Neural progenitor cell (in vitro differentiated cells): ENCODE data around the gene CLSTN2. TPM values are rescaled to one million over a fixed set of nuclear protein-coding genes. Genes with fewer than 3 reads are reported as not detected.

Experiments used
- DNase-seq: peaks from one replicate; pipeline ENCODE4 v3.0.0-alpha.2; 2016; ENCODE audit warnings: low spot score
- H2AFZ ChIP-seq: fragments of 200-600 bp; sonication (generic); replicated peaks from 2 replicates; pipeline ENCODE4 v1.6.1; 2016; ENCODE audit warnings: antibody characterized with exemption
- H3F3A ChIP-seq: fragments of 200-600 bp; sonication (generic); 2 replicates; pipeline ENCODE4 v1.6.1; 2016; ENCODE audit warnings: antibody characterized with exemption, low read depth
- H3K27ac ChIP-seq: fragments of 200-600 bp; sonication (generic); 2 replicates; pipeline ENCODE4 v1.5.1; 2016; ENCODE audit warnings: mild to moderate bottlenecking
- H3K27me3 ChIP-seq: fragments of 200-600 bp; sonication (generic); 2 replicates; pipeline ENCODE4 v1.6.1; 2016; ENCODE audit warnings: mild to moderate bottlenecking, moderate library complexity
- H3K36me3 ChIP-seq: fragments of 200-600 bp; sonication (generic); 2 replicates; pipeline ENCODE4 v1.5.1; 2016
- H3K4me1 ChIP-seq: fragments of 200-600 bp; sonication (generic); 2 replicates; pipeline ENCODE4 v1.6.1; 2016; ENCODE audit warnings: mixed run types
- H3K4me2 ChIP-seq: fragments of 200-600 bp; sonication (generic); 2 replicates; pipeline ENCODE4 v1.6.1; 2016
- H3K4me3 ChIP-seq: fragments of 200-600 bp; sonication (generic); 2 replicates; pipeline ENCODE4 v1.5.1; 2016
- H3K79me2 ChIP-seq: fragments of 200-600 bp; sonication (generic); 2 replicates; pipeline ENCODE4 v1.6.1; 2016; ENCODE audit warnings: low read depth
- H3K9ac ChIP-seq: fragments of 200-600 bp; sonication (generic); 2 replicates; pipeline ENCODE4 v1.6.1; 2016
- H3K9me3 ChIP-seq: fragments of 200-600 bp; sonication (generic); 2 replicates; pipeline ENCODE4 v1.5.1; 2016; ENCODE audit warnings: low read depth
- H4K20me1 ChIP-seq: fragments of 200-600 bp; sonication (generic); 2 replicates; pipeline ENCODE4 v1.6.1; 2016; ENCODE audit warnings: low read depth
- H3K27ac Mint-ChIP-seq: 3 replicates; pipeline ENCODE4 v1.8.0; 2021; ENCODE audit warnings: mixed read lengths
- H3K27me3 Mint-ChIP-seq: 2 replicates; pipeline ENCODE4 v1.8.0; 2022; ENCODE audit warnings: low read depth, mild to moderate bottlenecking, inconsistent platforms, moderate library complexity, mixed read lengths; ENCODE audit not compliant: insufficient read depth
- H3K36me3 Mint-ChIP-seq: 3 replicates; pipeline ENCODE4 v1.8.0; 2021; ENCODE audit warnings: mixed read lengths
- H3K4me1 Mint-ChIP-seq: 3 replicates; pipeline ENCODE4 v1.8.0; 2021; ENCODE audit warnings: mixed read lengths
- H3K4me3 Mint-ChIP-seq: 3 replicates; pipeline ENCODE4 v1.8.0; 2021; ENCODE audit warnings: mild to moderate bottlenecking, moderate library complexity, mixed read lengths
- H3K9me3 Mint-ChIP-seq: 3 replicates; pipeline ENCODE4 v1.8.0; 2020; ENCODE audit warnings: mixed read lengths
- CTCF ChIP-seq: fragments of 200-600 bp; sonication (generic); IDR thresholded peaks from 2 replicates; pipeline ENCODE4 v1.5.1; 2017; ENCODE audit warnings: antibody characterized with exemption, mild to moderate bottlenecking
- EZH2 ChIP-seq: fragments of 200-600 bp; sonication (generic); IDR thresholded peaks from 2 replicates; pipeline ENCODE4 v1.6.1; 2017; ENCODE audit warnings: antibody characterized with exemption, mild to moderate bottlenecking, moderate library complexity
- EZH2phosphoT487 ChIP-seq: fragments of 200-600 bp; sonication (generic); IDR thresholded peaks from 2 replicates; pipeline ENCODE4 v1.6.1; 2017; ENCODE audit warnings: antibody characterized with exemption
- total RNA-seq: library from RNA; depleted of rRNA; stranded (reverse); fragments of >200 nt; gene quantifications from 2 replicates; pipeline ENCODE4 v1.2.3, GENCODE V29; 2015; ENCODE audit warnings: low replicate concordance

CLSTN2 gene
- total RNA-seq, 1 donor from 2014 or later, result 0.22 TPM

GRCh38 chr3:139930211-139930610 lies 4.8 kb upstream of the CLSTN2 start:
- no peaks in the 10 kb centered on the region for H3K9me3 ChIP-seq
- Mint-ChIP-seq H3K27ac (no peak overlapping the region), H3K4me3 (no peak overlapping the region), H3K9me3 (no peaks in the 10 kb centered on the region), H3K4me1 (peaks cover 6% of the 10 kb centered on the region), H3K27me3 (peaks cover 9% of the 10 kb centered on the region), H3K36me3 (no peaks in the 10 kb centered on the region)
- H3K27me3 ChIP-seq, result peaks cover 26% of the 10 kb centered on the region
- no peak overlapping the region for H3K27ac ChIP-seq
- H3K4me1 ChIP-seq, result no peaks in the 10 kb centered on the region
- TF ChIP-seq EZH2, result no peak
- TF ChIP-seq CTCF, result no peak
- TF ChIP-seq EZH2phosphoT487, result no peak
- DNase-seq, result no peak
- no peak overlapping the region for H2AFZ ChIP-seq
- no peak overlapping the region for H3K4me3 ChIP-seq
- no peak overlapping the region for H3K4me2 ChIP-seq
- H3K79me2 ChIP-seq, result no peaks in the 10 kb centered on the region
- no peaks in the 10 kb centered on the region for H3K36me3 ChIP-seq
- no peaks in the 10 kb centered on the region for H3F3A ChIP-seq
- no peak overlapping the region for H3K9ac ChIP-seq
- peaks cover 6% of the 10 kb centered on the region for H4K20me1 ChIP-seq

- Mint-ChIP-seq H3K27me3 (peaks cover 27% of the 10 kb centered on the region), H3K4me3 (no peak overlapping the region), H3K4me1 (peaks cover 13% of the 10 kb centered on the region), H3K27ac (no peak overlapping the region), H3K9me3 (no peaks in the 10 kb centered on the region), H3K36me3 (no peaks in the 10 kb centered on the region)
- Histone ChIP-seq H3K36me3 (no peaks in the 10 kb centered on the region), H4K20me1 (peaks cover 25% of the 10 kb centered on the region), H3K4me1 (peaks cover 7% of the 10 kb centered on the region), H3K4me2 (no peak overlapping the region), H3K9me3 (no peaks in the 10 kb centered on the region), H3K27ac (no peak overlapping the region), H3K27me3 (peaks cover 56% of the 10 kb centered on the region), H3K79me2 (no peaks in the 10 kb centered on the region), H2AFZ (no peak overlapping the region), H3K4me3 (no peak overlapping the region), H3K9ac (no peak overlapping the region), H3F3A (no peaks in the 10 kb centered on the region)
- DNase-seq, result peak; percentile 11
- TF ChIP-seq CTCF (no peak), EZH2phosphoT487 (no peak), EZH2 (no peak)
Measured at GRCh38 chr3:139933766-139934165, 1.2 kb upstream of the CLSTN2 start.

- H3K4me3 Mint-ChIP-seq, result peak overlapping the region; percentile 88
- peak overlapping the region; percentile 85 for H3K4me2 ChIP-seq
- no peak overlapping the region for H3K9ac ChIP-seq
- H2AFZ ChIP-seq, result peak overlapping the region; percentile 89
- no peak overlapping the region for H3K27ac Mint-ChIP-seq
- H3K4me1 ChIP-seq, result peaks cover 7% of the 10 kb centered on the region
- no peaks in the 10 kb centered on the region for H3K9me3 Mint-ChIP-seq
- H4K20me1 ChIP-seq, result peaks cover 25% of the 10 kb centered on the region
- no peaks in the 10 kb centered on the region for H3K36me3 Mint-ChIP-seq
- peaks cover 13% of the 10 kb centered on the region for H3K4me1 Mint-ChIP-seq
- H3K36me3 ChIP-seq, result no peaks in the 10 kb centered on the region
- no peaks in the 10 kb centered on the region for H3F3A ChIP-seq
- peaks cover 25% of the 10 kb centered on the region for H3K27me3 Mint-ChIP-seq
- H3K4me3 ChIP-seq, result peak overlapping the region; percentile 92
- peaks cover 58% of the 10 kb centered on the region for H3K27me3 ChIP-seq
- H3K79me2 ChIP-seq, result no peaks in the 10 kb centered on the region
- H3K27ac ChIP-seq, result no peak overlapping the region
- TF ChIP-seq CTCF (peak; percentile 71), EZH2 (no peak)
- no peaks in the 10 kb centered on the region for H3K9me3 ChIP-seq
- peak; percentile 85 for DNase-seq
Measured at GRCh38 chr3:139934613-139935015, 371 bp upstream of the CLSTN2 start.
